Measurements from ENCODE around the gene SPATA31C1.
"Not testable (repeated sequence)": the region's sequence is repeated elsewhere in the genome, so short reads cannot be mapped to it uniquely, and the experiment has no call there.

Gene SPATA31C1

GRCh38 chr9:87887661-87888480, 29.9 kb upstream of the SPATA31C1 start:
- no peak for DNase-seq

GRCh38 chr9:87888501-87888900, 29.3 kb upstream of the SPATA31C1 start:
- DNase-seq: no peak

DNA sequence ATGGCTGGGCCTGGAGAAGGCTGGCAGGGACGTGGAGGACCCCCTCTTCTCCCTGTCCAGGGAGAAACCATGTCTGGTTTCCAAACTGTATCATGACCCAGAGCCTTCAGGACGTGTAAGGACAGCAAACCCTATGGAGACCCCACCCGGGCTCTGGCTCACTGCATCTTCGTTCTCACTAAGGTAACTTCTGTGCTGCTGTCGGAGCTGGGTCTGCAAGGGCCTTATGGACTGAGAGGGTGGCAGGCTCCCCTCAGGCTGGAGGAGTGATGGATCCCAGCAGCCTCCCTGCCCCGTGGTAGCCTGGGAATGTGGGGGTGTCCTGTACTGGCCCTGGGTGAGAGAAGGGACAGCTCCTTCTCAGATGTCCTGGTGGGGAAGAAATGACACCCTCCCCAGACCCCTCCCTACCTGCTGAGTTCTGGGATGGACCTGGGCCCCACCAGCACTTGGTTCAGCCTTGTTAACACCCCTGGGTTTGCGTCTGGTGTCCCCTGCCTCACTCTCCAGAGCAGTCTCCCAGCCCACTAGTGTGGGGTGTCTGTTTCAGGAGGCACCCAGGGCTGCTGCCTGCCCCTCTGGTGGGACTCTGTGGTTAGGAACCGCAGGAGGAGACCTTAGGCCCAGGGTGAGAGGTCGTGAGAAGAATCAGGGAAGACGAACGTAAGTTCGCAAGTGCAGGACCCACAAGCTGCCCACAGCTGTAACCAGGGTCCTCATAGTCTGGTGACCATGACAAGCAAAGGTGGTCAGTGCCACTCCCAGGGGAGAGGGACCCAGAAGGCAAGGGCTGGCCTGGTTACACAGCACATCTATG, 28.5 kb upstream of the SPATA31C1 start:
- no peak for DNase-seq

DNA sequence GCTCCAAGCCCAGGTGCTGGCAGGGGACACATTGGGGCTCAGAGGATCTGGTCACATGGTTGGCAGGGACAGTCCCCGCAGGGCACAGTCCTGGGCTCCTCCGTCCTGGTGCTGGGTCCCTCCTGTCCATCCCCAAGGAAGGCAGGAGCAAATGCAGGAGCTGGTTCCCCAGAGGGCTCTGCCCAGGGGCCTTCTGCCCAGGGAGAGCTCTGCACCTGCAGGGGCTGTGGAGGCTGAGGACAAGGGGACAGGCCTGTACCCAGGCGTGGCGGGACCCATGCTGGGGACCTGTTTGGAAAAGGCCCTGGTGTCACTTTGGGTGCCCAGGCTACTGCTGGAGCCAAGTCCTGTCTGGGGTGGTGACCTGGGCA, 27.9 kb upstream of the SPATA31C1 start:
- DNase-seq: no peak

- DNase-seq: no peak
Measured at GRCh38 chr9:87890837-87891236, 26.9 kb upstream of the SPATA31C1 start.

- no peak for DNase-seq
Measured at GRCh38 chr9:87891754-87892153, 26.0 kb upstream of the SPATA31C1 start.

GRCh38 chr9:87892956-87893355, 24.8 kb upstream of the SPATA31C1 start:
- no peak for DNase-seq

- no peak for DNase-seq
Measured at GRCh38 chr9:87894998-87895625, 22.6 kb upstream of the SPATA31C1 start.

DNA sequence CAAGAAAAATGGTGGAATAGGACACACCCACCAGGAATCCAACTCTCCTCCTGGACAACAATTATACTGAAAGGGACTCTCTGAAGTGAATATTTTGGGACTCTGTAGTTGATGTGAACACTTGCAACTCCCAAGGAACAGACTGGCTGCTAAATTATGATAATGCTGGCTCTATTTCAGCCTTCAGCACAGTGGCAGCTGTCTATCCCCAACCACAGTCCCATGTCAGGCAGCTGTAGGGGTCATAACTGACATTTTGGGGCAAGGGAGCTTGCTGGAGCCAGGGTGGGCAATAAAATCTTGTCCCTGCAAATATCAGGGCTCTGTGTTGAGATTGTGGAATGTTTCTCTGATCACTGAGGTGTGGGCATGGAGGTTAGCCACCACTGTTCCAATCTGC, 20.9 kb upstream of the SPATA31C1 start:
- DNase-seq: no peak

GRCh38 chr9:87898151-87898550, 19.6 kb upstream of the SPATA31C1 start:
- no peak for DNase-seq

- not testable (repeated sequence) for DNase-seq
Measured at GRCh38 chr9:87902371-87902770, 15.4 kb upstream of the SPATA31C1 start.

DNA sequence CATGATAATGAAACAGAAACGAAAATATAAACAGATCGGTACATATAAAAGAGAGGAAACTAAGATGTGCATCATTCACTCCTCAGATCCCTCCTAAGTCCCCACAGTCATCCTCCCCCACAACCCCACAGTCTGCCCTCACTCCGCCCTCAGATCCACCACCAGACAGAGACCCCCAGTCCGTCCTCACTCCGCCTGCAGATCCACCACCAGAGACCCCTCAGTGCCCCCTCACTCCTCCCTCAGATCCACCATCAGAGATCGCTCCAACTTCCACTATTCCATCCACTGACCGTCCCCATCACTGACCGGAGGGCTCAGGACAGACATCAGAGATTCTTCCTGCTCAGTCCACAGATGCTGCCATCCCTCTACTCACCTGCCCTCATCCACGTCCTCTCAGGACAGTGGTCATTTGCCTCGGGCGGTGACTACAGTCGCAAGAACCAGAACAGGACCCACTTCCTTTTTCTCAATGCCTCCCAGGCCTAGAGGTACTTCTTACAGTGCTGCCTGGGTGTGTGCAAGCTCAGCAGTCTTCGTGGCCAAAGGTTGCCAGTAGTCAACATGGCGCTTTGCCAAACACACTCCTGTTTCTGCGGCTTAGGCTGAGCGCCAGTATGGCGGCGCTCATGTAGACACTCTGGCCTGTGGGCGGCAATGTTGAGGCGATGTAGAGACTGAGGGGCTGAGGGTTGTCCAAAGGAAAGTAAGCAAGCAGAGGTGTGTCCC, 8.3 kb upstream of the SPATA31C1 start:
- no peak for DNase-seq

- DNase-seq: no peak
Measured at GRCh38 chr9:87910821-87911220, 6.9 kb upstream of the SPATA31C1 start.

GRCh38 chr9:87919013-87919412, 1.3 kb downstream of the SPATA31C1 start:
- not testable (repeated sequence) for DNase-seq

DNA sequence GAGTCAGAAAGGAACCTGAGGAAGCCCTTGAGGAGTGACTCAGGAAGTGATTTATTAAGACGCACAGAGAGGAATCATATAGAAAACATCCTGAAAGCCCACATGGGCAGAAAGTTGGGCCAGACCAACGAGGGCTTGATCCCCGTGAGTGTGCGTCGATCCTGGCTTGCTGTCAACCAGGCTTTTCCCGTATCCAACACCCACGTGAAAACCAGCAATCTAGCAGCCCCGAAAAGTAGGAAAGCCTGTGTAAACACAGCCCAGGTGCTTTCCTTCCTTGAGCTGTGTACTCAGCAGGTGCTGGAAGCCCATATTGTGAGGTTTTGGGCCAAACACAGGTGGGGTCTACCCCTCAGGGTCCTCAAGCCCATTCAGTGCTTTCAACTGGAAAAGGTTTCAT, 3.8 kb downstream of the SPATA31C1 start:
- not testable (repeated sequence) for DNase-seq

- not testable (repeated sequence) for DNase-seq
Measured at GRCh38 chr9:87923012-87923411, 5.2 kb downstream of the SPATA31C1 start.

GRCh38 chr9:87924851-87925250, 7.1 kb downstream of the SPATA31C1 start:
- DNase-seq: not testable (repeated sequence)

DNA sequence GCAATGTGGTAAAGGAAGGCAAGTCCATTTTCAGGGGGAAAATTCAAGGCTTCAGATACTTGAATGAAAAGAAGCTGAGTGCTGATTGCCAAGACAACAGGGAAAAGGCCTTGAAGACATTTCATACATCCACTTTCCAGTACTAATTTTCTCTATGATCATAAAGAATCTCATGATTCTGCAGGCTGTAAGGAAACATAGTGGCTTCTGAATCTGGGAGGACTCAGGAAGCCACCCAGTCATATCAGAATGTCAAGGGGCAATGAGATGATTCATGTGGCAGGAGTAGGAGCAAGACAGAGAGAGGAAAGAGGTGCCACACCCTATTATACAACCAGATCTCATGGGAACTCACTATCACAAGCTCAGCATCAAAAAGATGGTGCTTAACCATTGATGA, 11.4 kb downstream of the SPATA31C1 start:
- not testable (repeated sequence) for DNase-seq

GRCh38 chr9:87934444-87934843, 16.7 kb downstream of the SPATA31C1 start:
- not testable (repeated sequence) for DNase-seq

GRCh38 chr9:87937352-87937751, 19.6 kb downstream of the SPATA31C1 start:
- DNase-seq: not testable (repeated sequence)

GRCh38 chr9:87937918-87938317, 20.2 kb downstream of the SPATA31C1 start:
- DNase-seq: not testable (repeated sequence)

DNA sequence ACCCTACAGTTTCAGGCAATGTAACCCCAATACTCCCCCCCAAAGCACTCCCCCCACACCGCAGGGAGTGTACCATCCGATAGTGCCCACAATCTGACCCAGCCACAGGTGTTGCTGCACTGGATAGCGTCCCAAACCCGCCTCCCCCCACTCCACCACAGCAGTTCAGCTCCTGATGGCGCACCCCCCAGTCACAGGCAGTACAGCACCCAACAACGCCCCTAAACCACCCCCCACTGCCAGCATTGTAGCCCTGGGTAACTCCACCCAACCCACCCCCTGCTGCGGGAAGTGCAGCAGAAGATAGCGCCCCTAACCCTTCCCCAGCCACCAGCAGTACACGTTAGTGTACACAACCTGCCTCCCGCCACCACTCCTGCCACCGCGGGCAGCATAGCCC, 20.6 kb downstream of the SPATA31C1 start:
- DNase-seq: not testable (repeated sequence)

GRCh38 chr9:87939096-87939495, 21.3 kb downstream of the SPATA31C1 start:
- DNase-seq: not testable (repeated sequence)
